ENCODE measurements around the gene MRPS34. TPM values are rescaled to one million over a fixed set of nuclear protein-coding genes. Genes with fewer than 3 reads are reported as not detected.
"Not testable (repeated sequence)": the region's sequence is repeated elsewhere in the genome, so short reads cannot be mapped to it uniquely, and the experiment has no call there.

The MRPS34 gene
- total RNA-seq, 4 donors from 2014 or later = 56.8 to 84.2 (median 78.6) TPM

GRCh38 chr16:1810536-1810935 lies 37.6 kb upstream of the MRPS34 start:
- ATAC-seq (ENCODE audit: low FRiP score) (no peak), DNase-seq (ENCODE audit: low spot score) (no peak)
- no peak for TF ChIP-seq CTCF (IDR thresholded peaks at IDR 0.05)

- no peak for TF ChIP-seq CTCF (IDR thresholded peaks at IDR 0.05)
- DNase-seq (ENCODE audit: low spot score) = no peak
These were observed 37.2 kb upstream of the MRPS34 start for GRCh38 chr16:1810106-1810505.

GRCh38 chr16:1809281-1809801 lies 36.4 kb upstream of the MRPS34 start:
- no peak for DNase-seq (ENCODE audit: low spot score)
- TF ChIP-seq CTCF (IDR thresholded peaks at IDR 0.05) = no peak
- no peak for ATAC-seq (ENCODE audit: low FRiP score)

More at GRCh38 chr16:1810106-1810505, 37.2 kb upstream of the MRPS34 start:
- no peak for ATAC-seq (ENCODE audit: low FRiP score)

- no peak for ATAC-seq (ENCODE audit: low FRiP score)
- no peak for TF ChIP-seq CTCF (IDR thresholded peaks at IDR 0.05)
- DNase-seq (ENCODE audit: low spot score) = no peak
These were observed 35.8 kb upstream of the MRPS34 start for GRCh38 chr16:1808691-1809090.

GRCh38 chr16:1807626-1808025 lies 34.7 kb upstream of the MRPS34 start:
- DNase-seq (ENCODE audit: low spot score) (no peak), ATAC-seq (ENCODE audit: low FRiP score) (no peak)
- no peak for TF ChIP-seq CTCF (IDR thresholded peaks at IDR 0.05)

- no peak for ATAC-seq (ENCODE audit: low FRiP score)
- TF ChIP-seq CTCF (IDR thresholded peaks at IDR 0.05) = no peak
- no peak for DNase-seq (ENCODE audit: low spot score)
These were observed 27.8 kb upstream of the MRPS34 start for GRCh38 chr16:1800701-1801100.

GRCh38 chr16:1799263-1799662 lies 26.3 kb upstream of the MRPS34 start:
- DNase-seq (ENCODE audit: low spot score) = not testable (repeated sequence)

More at GRCh38 chr16:1799263-1799662, 26.3 kb upstream of the MRPS34 start:
- ATAC-seq (ENCODE audit: low FRiP score) = not testable (repeated sequence)
